CD14-positive monocyte (primary cell): ENCODE data around the gene ADGRL3. TPM values are rescaled to one million over a fixed set of nuclear protein-coding genes. Genes with fewer than 3 reads are reported as not detected.

Experiments used
- DNase-seq, 3 donors: peaks; one replicate each; pipeline ENCODE4 v3.0.0-alpha.2; 2011 to 2022
- H2AFZ ChIP-seq: 2 replicates; pipeline ENCODE4 v1.6.0; 2012; ENCODE audit warnings: mild to moderate bottlenecking, low read depth, low read length, inconsistent platforms; ENCODE audit not compliant: insufficient read depth, poor library complexity, severe bottlenecking
- H3K27ac ChIP-seq, 2 donors: 1 replicate in 1 of 2; 2 replicates in 1 of 2; pipeline ENCODE4 v1.5.1; 2012 to 2013; ENCODE audit warnings: low read length in 2 of 2, control low read depth in 1 of 2, inconsistent platforms in 1 of 2, low read depth in 1 of 2, mild to moderate bottlenecking in 1 of 2
- H3K27me3 ChIP-seq, 2 donors: one replicate each; pipeline versions ENCODE4 v1.6.0 to v1.6.1; 2011 to 2013; ENCODE audit warnings: low read length in 2 of 2; ENCODE audit not compliant: control insufficient read depth in 2 of 2, insufficient read depth in 2 of 2
- H3K36me3 ChIP-seq, 2 donors: replicated peaks in 1 of 2; 1 replicate in 1 of 2; 2 replicates in 1 of 2; pipeline versions ENCODE4 v1.5.1 to v1.6.1; 2012 to 2013; ENCODE audit warnings: low read length in 2 of 2, control low read depth in 1 of 2, inconsistent platforms in 1 of 2, mild to moderate bottlenecking in 1 of 2; ENCODE audit not compliant: insufficient read depth in 2 of 2, control insufficient read depth in 1 of 2
- H3K4me1 ChIP-seq, 2 donors: 1 replicate in 1 of 2; 2 replicates in 1 of 2; pipeline versions ENCODE4 v1.5.1 to v1.6.1; 2012 to 2013; ENCODE audit warnings: low read length in 2 of 2, control low read depth in 1 of 2, inconsistent platforms in 1 of 2, mild to moderate bottlenecking in 1 of 2, moderate library complexity in 1 of 2; ENCODE audit not compliant: insufficient read depth in 2 of 2, control insufficient read depth in 1 of 2
- H3K4me2 ChIP-seq: replicated peaks from 2 replicates; pipeline ENCODE3; 2012; ENCODE audit warnings: low read length, moderate library complexity, mild to moderate bottlenecking; ENCODE audit not compliant: poor library complexity, severe bottlenecking; ENCODE audit errors: extremely low read depth
- H3K4me3 ChIP-seq, 3 experiments: fragments of 200-600 bp in 1 of 3; sonication (generic) in 1 of 3; replicated peaks in 1 of 3; 1 replicate in 2 of 3; 2 replicates in 1 of 3; pipeline ENCODE4 v1.5.1; 2011 to 2013; ENCODE audit warnings: low read length in 3 of 3, mild to moderate bottlenecking in 3 of 3, control low read depth in 2 of 3, low read depth in 2 of 3, inconsistent platforms in 1 of 3, moderate library complexity in 1 of 3
- H3K79me2 ChIP-seq: 2 replicates; pipeline ENCODE4 v1.6.0; 2012; ENCODE audit warnings: mild to moderate bottlenecking, control low read depth, inconsistent platforms, low read length, moderate library complexity; ENCODE audit not compliant: insufficient read depth
- H3K9ac ChIP-seq: 2 replicates; pipeline ENCODE4 v1.6.0; 2017; ENCODE audit warnings: low read length, mild to moderate bottlenecking; ENCODE audit not compliant: insufficient read depth, poor library complexity, severe bottlenecking
- H3K9me3 ChIP-seq, 2 donors: replicated peaks in 1 of 2; 1 replicate in 1 of 2; 2 replicates in 1 of 2; pipeline versions ENCODE4 v1.5.1 to v1.6.1; 2012 to 2013; ENCODE audit warnings: low read length in 2 of 2, control low read depth in 1 of 2; ENCODE audit not compliant: control insufficient read depth in 1 of 2, insufficient read depth in 1 of 2
- H4K20me1 ChIP-seq: 2 replicates; pipeline ENCODE4 v1.6.0; 2012; ENCODE audit warnings: mild to moderate bottlenecking, low read length, control low read depth, moderate library complexity; ENCODE audit not compliant: insufficient read depth
- H3K27ac Mint-ChIP-seq, 7 donors: one replicate each; pipeline ENCODE4 v1.8.0; 2020; ENCODE audit warnings: mild to moderate bottlenecking in 7 of 7, mixed read lengths in 7 of 7, moderate library complexity in 6 of 7, inconsistent platforms in 2 of 7
- H3K27me3 Mint-ChIP-seq, 3 donors: one replicate each; pipeline ENCODE4 v1.8.0; 2021 to 2022; ENCODE audit warnings: low read depth in 3 of 3, mild to moderate bottlenecking in 3 of 3, mixed read lengths in 3 of 3, moderate library complexity in 3 of 3, inconsistent platforms in 1 of 3
- H3K36me3 Mint-ChIP-seq, 2 donors: one replicate each; pipeline ENCODE4 v1.8.0; 2020; ENCODE audit warnings: mixed read lengths in 2 of 2, inconsistent platforms in 1 of 2, mild to moderate bottlenecking in 1 of 2
- H3K4me1 Mint-ChIP-seq: one replicate; pipeline ENCODE4 v1.8.0; 2020; ENCODE audit warnings: mild to moderate bottlenecking, mixed read lengths
- H3K4me3 Mint-ChIP-seq, 2 donors: one replicate each; pipeline ENCODE4 v1.8.0; 2020; ENCODE audit warnings: mild to moderate bottlenecking in 2 of 2, mixed read lengths in 2 of 2, moderate library complexity in 1 of 2
- H3K9me3 Mint-ChIP-seq, 7 donors: one replicate each; pipeline ENCODE4 v1.8.0; 2020 to 2022; ENCODE audit warnings: mixed read lengths in 7 of 7, mild to moderate bottlenecking in 6 of 7, moderate library complexity in 6 of 7, inconsistent platforms in 2 of 7
- WGBS: methylation state at CpG from one replicate; pipeline ENCODE4 v1.1.5; 2013; ENCODE audit warnings: missing lambda C conversion rate; ENCODE audit not compliant: insufficient coverage; 5-methylcytosine and 5-hydroxymethylcytosine counted together
- intact Hi-C, 2 donors: fragments of 100-400 bp; cut with micrococcal nuclease; formaldehyde crosslinking; loops; one replicate each; pipeline versions ENCODE4 v1.15.0 to v1.15.1; 2023
- polyA plus RNA-seq, 3 donors: library from polyadenylated mRNA; depleted of rRNA in 1 of 3; unstranded in 2 of 3; stranded (reverse) in 1 of 3; fragments of 300-500 nt in 2 of 3; fragments of >200 nt in 1 of 3; fragmentation: Illumina TruSeq in 2 of 3; gene quantifications; 1 replicate in 2 of 3; 2 replicates in 1 of 3; pipeline ENCODE4 v1.2.3, GENCODE V29; 2012 to 2021
- TF ChIP-seq, protein P1 (sequence below): fragments of 200-600 bp; IDR thresholded peaks from one replicate; pipeline ENCODE4 v1.8.0; 2022; ENCODE audit warnings: antibody characterized with exemption, mild to moderate bottlenecking

The ADGRL3 gene
- polyA plus RNA-seq, 3 donors: not detected

DNA sequence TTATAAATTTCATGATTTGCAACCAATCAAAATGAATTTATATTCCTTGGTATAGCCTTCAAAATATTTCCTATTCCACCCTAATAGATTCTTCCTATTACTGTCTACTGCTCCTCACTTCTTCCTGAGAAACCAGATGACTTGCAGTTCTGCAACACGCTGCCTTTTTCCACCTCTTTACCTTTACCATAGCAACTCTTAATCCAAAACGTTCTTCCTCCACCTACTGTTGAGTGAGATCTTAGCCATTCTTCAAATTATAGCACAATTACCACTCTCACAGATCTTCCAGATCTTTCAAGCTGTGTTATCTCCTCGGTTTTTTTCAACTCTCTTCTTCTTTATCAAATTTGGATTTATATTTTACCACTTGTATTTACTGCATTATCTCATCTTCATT is 289.8 kb downstream of the ADGRL3 start:
- WGBS: 65% methylated on average over 2 of the region's 3 CpGs
- DNase-seq: no peak
- Histone ChIP-seq H3K4me1 (no peaks in the 10 kb centered on the region), H2AFZ (no peak overlapping the region), H3K9me3 (no peaks in the 10 kb centered on the region), H3K79me2 (no peaks in the 10 kb centered on the region), H3K4me2 (no peak overlapping the region), H3K27me3 (no peaks in the 10 kb centered on the region), H3K27ac (no peak overlapping the region), H3K4me3 (no peak overlapping the region), H3K36me3 (no peaks in the 10 kb centered on the region), H3K9ac (no peak overlapping the region), H4K20me1 (no peaks in the 10 kb centered on the region)
- TF ChIP-seq, protein P1, sequence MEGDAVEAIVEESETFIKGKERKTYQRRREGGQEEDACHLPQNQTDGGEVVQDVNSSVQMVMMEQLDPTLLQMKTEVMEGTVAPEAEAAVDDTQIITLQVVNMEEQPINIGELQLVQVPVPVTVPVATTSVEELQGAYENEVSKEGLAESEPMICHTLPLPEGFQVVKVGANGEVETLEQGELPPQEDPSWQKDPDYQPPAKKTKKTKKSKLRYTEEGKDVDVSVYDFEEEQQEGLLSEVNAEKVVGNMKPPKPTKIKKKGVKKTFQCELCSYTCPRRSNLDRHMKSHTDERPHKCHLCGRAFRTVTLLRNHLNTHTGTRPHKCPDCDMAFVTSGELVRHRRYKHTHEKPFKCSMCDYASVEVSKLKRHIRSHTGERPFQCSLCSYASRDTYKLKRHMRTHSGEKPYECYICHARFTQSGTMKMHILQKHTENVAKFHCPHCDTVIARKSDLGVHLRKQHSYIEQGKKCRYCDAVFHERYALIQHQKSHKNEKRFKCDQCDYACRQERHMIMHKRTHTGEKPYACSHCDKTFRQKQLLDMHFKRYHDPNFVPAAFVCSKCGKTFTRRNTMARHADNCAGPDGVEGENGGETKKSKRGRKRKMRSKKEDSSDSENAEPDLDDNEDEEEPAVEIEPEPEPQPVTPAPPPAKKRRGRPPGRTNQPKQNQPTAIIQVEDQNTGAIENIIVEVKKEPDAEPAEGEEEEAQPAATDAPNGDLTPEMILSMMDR: no peak
- intact Hi-C loops: no loop called here
- Mint-ChIP-seq H3K36me3 (no peaks in the 10 kb centered on the region), H3K27me3 (no peaks in the 10 kb centered on the region), H3K27ac (no peak overlapping the region), H3K4me3 (no peak overlapping the region), H3K9me3 (peaks cover 0 to 2% (median 0%) of the 10 kb centered on the region in 7 donors), H3K4me1 (no peaks in the 10 kb centered on the region)

DNA sequence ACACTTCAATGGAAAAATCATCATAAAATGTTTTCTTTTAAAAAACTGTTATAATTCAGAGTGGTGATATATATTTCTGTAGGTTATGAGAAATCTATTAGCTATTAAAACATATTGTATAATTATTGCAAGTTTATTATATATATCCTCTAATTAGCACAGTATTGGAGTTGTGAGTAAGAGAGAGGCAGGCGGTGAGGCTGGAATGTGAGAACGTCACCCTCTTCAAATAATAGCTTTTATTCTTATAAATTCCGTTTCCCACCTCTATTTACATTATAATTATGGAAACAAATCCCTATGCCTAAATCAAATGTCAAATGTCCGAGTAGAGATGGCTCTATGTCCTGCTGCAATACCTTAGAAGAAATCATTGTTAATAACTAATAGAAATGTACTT is 292.9 kb downstream of the ADGRL3 start:
- WGBS: 100% methylated on average over 1 of the region's 4 CpGs
- no peaks in the 10 kb centered on the region for H3K4me1 ChIP-seq
- H3K4me2 ChIP-seq: no peak overlapping the region
- Mint-ChIP-seq H3K27me3 (no peaks in the 10 kb centered on the region), H3K27ac (no peak overlapping the region), H3K4me3 (no peak overlapping the region), H3K4me1 (no peaks in the 10 kb centered on the region), H3K9me3 (peaks cover 0 to 5% (median 2%) of the 10 kb centered on the region in 7 donors), H3K36me3 (no peaks in the 10 kb centered on the region)
- TF ChIP-seq, protein P1: no peak
- no peak overlapping the region for H3K9ac ChIP-seq
- H3K27me3 ChIP-seq: no peaks in the 10 kb centered on the region
- H3K9me3 ChIP-seq: no peaks in the 10 kb centered on the region
- no peaks in the 10 kb centered on the region for H4K20me1 ChIP-seq
- no peak overlapping the region for H3K27ac ChIP-seq
- no peak for DNase-seq
- intact Hi-C loops: no loop called here
- H2AFZ ChIP-seq: no peak overlapping the region
- H3K79me2 ChIP-seq: no peaks in the 10 kb centered on the region
- no peak overlapping the region for H3K4me3 ChIP-seq
- H3K36me3 ChIP-seq: no peaks in the 10 kb centered on the region
